Astrocyte of the spinal cord (primary cell): ENCODE measurements around the gene LHFPL3.
A peak's percentile ranks its signal among the peaks of the same experiment; 100 is the strongest.

Experiments used
- DNase-seq: peaks from one replicate; pipeline ENCODE4 v3.0.0; 2011; ENCODE audit warnings: low read depth, low spot score
- H3K4me3 ChIP-seq: 2 replicates; pipeline ENCODE4 v1.5.1; 2011; ENCODE audit warnings: low read depth, mild to moderate bottlenecking, low read length, moderate library complexity
- in situ Hi-C: cut with HindIII; loops from 2 replicates; pipeline ENCODE4 v1.10.0; 2017; ENCODE audit warnings: low sequenced_read_pairs
- TF ChIP-seq, protein P1 (sequence below): IDR thresholded peaks from 2 replicates; pipeline ENCODE4 v1.5.1; 2012; ENCODE audit warnings: low read depth, mild to moderate bottlenecking, low read length, inconsistent platforms

Gene LHFPL3

DNA sequence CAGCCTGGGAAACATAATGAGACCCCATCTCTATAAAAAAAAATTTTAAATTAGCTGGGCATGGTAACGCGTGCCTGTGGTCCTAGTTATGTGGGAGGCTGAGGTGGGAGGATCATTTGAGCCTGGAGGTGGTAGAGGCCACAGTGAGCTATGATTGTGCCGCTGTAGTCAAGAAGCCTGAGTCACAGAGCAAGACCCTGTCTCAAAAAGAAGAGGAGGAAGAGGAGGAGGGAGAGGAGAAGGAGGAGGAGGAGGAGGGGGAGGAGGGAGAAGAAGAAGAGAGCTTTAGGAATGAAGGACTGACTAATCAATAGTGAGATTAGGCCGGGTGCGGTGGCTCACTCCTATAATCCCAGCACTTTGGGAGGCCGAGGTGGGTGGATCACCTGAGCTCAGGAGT, 573.8 kb downstream of the LHFPL3 start:
- H3K4me3 ChIP-seq: no peak overlapping the region
- TF ChIP-seq, protein P1, sequence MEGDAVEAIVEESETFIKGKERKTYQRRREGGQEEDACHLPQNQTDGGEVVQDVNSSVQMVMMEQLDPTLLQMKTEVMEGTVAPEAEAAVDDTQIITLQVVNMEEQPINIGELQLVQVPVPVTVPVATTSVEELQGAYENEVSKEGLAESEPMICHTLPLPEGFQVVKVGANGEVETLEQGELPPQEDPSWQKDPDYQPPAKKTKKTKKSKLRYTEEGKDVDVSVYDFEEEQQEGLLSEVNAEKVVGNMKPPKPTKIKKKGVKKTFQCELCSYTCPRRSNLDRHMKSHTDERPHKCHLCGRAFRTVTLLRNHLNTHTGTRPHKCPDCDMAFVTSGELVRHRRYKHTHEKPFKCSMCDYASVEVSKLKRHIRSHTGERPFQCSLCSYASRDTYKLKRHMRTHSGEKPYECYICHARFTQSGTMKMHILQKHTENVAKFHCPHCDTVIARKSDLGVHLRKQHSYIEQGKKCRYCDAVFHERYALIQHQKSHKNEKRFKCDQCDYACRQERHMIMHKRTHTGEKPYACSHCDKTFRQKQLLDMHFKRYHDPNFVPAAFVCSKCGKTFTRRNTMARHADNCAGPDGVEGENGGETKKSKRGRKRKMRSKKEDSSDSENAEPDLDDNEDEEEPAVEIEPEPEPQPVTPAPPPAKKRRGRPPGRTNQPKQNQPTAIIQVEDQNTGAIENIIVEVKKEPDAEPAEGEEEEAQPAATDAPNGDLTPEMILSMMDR: no peak
- no peak for DNase-seq
- in situ Hi-C loops: no loop called here

DNA sequence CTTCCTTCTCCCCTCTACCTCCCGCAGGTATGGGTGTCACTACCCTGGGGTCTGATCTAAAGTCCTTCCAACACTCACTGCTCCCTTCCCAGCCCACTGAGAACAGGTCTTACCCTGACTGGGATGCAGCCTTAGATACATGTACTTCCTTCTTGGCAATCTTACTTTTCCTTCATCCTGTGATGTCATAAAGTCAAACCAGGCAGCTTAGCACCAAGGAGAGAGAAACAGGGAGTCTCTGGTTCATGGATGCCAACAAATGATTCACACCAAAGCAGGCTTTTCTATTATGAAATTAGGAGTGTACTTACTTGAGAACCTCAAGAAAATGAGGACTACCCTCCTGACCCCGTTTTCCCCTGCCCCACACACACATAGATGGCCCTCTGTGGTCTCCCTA, 574.6 kb downstream of the LHFPL3 start:
- in situ Hi-C loops: no loop called here
- peak; percentile 0 for DNase-seq
- no peak overlapping the region for H3K4me3 ChIP-seq
- TF ChIP-seq, protein P1: no peak

DNA sequence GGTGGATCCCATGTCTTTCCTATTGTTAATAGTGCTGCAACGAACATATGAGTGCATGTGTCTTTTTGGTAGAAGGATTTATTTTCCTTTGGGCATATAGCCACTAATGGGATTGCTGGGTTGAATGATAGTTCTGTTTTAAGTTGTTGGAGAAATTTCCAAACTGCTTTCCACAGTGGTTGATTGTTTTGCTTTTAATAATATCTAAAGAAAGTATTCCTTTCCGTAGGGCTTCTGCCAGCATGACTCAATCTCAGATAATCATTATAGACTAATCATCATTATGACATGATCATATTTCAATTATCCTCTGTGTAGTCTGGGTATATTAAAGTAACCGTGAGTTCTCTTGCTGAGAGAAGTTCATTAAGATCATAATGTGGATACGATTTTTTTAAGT, 575.4 kb downstream of the LHFPL3 start:
- TF ChIP-seq, protein P1: no peak
- no peak overlapping the region for H3K4me3 ChIP-seq
- in situ Hi-C loops: no loop called here
- no peak for DNase-seq

DNA sequence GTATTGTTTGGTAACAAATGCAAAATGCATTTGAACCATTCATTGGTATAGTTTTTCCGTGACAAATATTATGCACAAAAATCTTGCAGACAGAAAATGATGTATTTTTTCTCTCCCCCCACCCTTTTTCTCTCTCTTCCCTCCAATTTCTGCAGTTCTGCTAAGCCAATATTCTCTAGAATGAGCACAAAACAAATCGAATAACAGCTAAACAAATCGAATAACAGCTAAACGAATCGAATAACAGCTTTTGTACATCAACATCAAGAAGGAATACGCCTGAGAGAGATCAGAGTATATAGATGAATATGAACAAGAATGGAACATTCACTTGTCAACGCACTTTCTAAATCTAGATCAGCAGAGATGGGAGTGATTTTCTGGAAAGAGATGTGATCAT, 577.6 kb downstream of the LHFPL3 start:
- in situ Hi-C loops: no loop called here
- DNase-seq: no peak
- no peak overlapping the region for H3K4me3 ChIP-seq
- TF ChIP-seq, protein P1: no peak

DNA sequence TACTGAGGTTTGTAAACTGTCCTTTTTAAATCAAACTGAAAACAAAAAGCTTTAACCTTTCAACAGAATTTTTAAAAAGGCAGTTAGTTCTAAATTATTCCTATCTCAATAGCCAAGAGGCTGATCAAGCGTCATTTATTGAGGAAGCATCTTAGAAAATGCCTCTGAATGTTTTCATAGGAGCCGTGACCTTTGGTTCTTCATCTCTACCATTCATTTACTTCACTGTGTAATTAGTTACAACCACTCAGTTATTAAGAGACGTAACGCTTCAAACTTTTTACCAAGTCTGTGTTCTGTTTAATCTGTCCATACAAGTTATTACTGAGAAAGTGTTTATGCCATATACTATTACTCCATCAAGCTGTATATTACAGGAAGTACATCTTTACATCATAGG, 578.2 kb downstream of the LHFPL3 start:
- in situ Hi-C loops: no loop called here
- DNase-seq: no peak
- TF ChIP-seq, protein P1: no peak
- H3K4me3 ChIP-seq: no peak overlapping the region

DNA sequence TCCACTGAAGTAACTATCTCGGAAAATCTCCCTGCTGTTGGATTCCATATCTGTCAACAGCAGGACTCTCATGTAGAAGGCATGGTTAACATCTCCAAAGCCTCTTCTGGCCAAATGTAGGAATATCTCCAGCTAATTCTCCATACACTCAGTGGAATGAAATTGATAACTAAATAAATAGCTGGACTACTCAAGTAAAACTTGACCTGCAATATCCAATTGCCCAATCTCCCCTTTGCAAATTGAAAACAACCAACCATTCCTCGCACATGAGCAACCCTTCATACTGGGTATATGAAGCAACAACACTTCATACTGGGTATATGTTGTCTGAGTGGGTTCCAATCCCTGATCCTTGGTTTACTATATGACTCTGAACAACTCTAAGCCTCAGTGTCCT, 580.2 kb downstream of the LHFPL3 start:
- in situ Hi-C loops: no loop called here
- H3K4me3 ChIP-seq: no peak overlapping the region
- no peak for DNase-seq
- TF ChIP-seq, protein P1: no peak

DNA sequence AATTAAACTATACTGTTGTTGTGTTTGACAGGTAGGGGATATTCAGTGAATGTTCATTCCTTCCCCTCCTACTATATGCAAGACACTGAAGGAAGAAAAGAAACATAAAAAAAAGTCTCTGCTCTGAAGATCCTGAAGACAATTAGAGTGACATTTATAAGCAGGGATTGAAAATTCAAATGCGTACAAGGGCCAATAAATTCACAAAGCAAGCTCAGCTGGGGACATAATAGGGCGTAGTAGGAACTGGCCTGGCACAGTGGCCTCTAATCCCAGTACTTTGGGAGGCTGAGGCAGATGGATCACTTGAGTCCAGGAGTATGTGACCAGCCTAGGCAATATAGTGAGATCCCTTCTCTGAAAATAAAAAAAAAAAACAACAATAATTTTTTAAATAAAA, 580.7 kb downstream of the LHFPL3 start:
- DNase-seq: no peak
- TF ChIP-seq, protein P1: no peak
- in situ Hi-C loops: no loop called here
- no peak overlapping the region for H3K4me3 ChIP-seq
